22Rv1 (cell line): ENCODE results near the gene NT5C3A.

Experiments used
- H3K27ac ChIP-seq: fragments of 450-650 bp; 2 replicates; pipeline ENCODE4 v1.5.1; 2017
- CTCF ChIP-seq: fragments of 450-650 bp; IDR thresholded peaks from 2 replicates; pipeline ENCODE4 v1.5.1; 2017; ENCODE audit warnings: mild to moderate bottlenecking
- ZFX ChIP-seq: fragments of 450-650 bp; IDR thresholded peaks from 2 replicates; pipeline ENCODE4 v1.6.1; 2017; ENCODE audit warnings: antibody characterized with exemption, borderline replicate concordance

Gene NT5C3A

GRCh38 chr7:33087858-33088257 is 25.3 kb upstream of the NT5C3A start:
- H3K27ac ChIP-seq, result no peak overlapping the region

GRCh38 chr7:33087356-33087755 is 24.8 kb upstream of the NT5C3A start:
- no peak overlapping the region for H3K27ac ChIP-seq
- TF ChIP-seq ZFX (no peak), CTCF (no peak)

More at GRCh38 chr7:33087858-33088257, 25.3 kb upstream of the NT5C3A start:
- TF ChIP-seq ZFX (no peak), CTCF (no peak)

GRCh38 chr7:33079763-33080690 is 17.5 kb upstream of the NT5C3A start:
- H3K27ac ChIP-seq, result no peak overlapping the region
- no peak for TF ChIP-seq ZFX
- TF ChIP-seq CTCF, result no peak

- H3K27ac ChIP-seq, result no peak overlapping the region
- TF ChIP-seq ZFX, result no peak
- no peak for TF ChIP-seq CTCF
Observed at GRCh38 chr7:33079096-33079495, 16.5 kb upstream of the NT5C3A start.

GRCh38 chr7:33076737-33077136 is 14.2 kb upstream of the NT5C3A start:
- TF ChIP-seq ZFX (no peak), CTCF (no peak)

GRCh38 chr7:33075818-33076518 is 13.4 kb upstream of the NT5C3A start:
- TF ChIP-seq ZFX (no peak), CTCF (no peak)

More at GRCh38 chr7:33076737-33077136, 14.2 kb upstream of the NT5C3A start:
- H3K27ac ChIP-seq, result no peak overlapping the region

GRCh38 chr7:33073243-33073642 is 10.7 kb upstream of the NT5C3A start:
- no peak overlapping the region for H3K27ac ChIP-seq
- no peak for TF ChIP-seq ZFX
- TF ChIP-seq CTCF, result no peak

More at GRCh38 chr7:33075818-33076518, 13.4 kb upstream of the NT5C3A start:
- no peak overlapping the region for H3K27ac ChIP-seq
